ENCODE results near the gene EXOC7. TPM values are rescaled to one million over a fixed set of nuclear protein-coding genes. Genes with fewer than 3 reads are reported as not detected.

Gene EXOC7
- polyA plus RNA-seq, 3 donors = 30.7 to 86.5 (median 42.4) TPM

DNA sequence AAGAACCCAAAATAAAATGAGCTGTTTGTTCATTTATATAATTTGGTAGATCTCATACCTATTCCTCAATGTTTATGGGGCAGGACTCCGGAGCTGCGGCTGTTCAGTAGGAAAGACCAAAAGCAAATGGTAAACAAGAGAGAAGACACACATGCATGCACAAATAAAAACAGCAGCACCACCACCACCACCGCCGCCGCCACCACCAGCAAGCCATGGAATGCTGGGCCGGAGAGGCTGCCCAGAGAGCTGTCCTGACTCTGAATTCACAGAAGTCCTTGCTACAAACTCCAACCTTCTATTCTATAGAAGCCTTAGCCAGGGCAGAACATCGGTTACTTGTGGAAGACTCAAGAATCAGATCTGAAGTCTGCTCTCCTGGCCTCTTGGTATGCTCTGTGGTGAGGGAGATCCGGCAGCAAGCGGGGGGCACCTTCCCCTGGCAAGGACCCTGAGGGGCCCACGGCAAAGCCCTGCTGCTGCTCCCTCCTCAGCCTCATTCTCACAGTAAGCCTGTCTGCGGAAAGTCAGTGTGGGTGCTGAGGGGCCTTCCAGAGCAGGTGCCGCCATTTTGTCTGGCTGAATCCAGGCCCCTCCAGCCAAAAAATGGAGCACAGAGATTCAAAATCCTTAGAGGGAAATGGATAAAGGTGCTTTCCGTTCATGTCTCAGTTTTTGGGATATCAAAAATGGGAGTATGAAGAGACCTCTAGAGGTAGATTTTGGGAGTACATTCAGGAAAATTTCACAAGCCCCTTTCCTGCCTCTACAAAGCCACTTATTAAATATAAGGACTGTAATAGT lies 43.8 kb upstream of the EXOC7 start:
- peaks cover 1 to 8% (median 3%) of the 10 kb centered on the region in 3 donors for H3K27me3 Mint-ChIP-seq (ENCODE audit: low read depth in 3 of 3)

DNA sequence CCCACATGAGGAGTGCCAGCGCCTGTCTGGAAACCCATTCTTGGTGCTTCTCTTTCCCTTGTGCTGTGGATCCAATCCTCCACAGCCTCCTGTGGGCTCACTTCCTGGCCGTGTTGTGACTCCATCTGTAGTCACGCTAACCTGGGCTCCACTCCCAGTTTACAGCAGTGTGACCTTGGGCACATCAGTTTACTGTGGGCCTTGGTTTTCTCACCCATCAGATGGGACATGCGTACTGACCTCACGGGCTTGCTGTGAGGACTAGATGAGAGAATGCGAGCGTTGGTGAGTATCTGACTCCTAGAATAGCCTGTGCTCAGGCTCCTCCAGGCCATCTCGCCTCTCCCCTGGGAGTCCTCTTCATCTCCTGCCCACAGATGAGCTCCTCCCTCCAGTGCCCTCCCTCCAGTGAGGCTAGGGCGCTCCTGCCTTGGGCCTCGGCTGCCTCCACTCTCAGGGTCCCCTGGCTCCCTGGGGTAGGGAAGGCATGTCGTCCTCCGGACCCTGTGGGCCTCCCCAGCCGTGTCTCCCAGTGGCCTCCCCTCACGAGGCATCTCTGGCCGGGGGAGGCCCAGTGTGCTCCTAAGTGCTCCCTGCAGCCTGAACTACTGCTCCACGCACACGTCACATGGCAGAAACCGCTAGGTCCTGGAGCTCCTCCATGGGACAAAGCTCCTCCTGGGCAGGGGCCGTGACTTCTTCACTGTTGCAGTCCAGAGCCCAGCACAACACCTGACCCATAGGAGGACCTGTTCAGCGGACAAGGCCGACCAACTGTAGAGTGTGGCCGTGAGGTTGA lies 42.7 kb upstream of the EXOC7 start:
- Histone ChIP-seq H4K20me1 (ENCODE audit: insufficient read depth, low read length) (no peaks in the 10 kb centered on the region), H3K9ac (ENCODE audit: insufficient read depth, low read length, poor library complexity, severe bottlenecking) (peak overlapping the region; percentile 41), H3K4me2 (replicated peaks; ENCODE audit: extremely low read depth, low read length, poor library complexity, severe bottlenecking) (peak overlapping the region; percentile 64), H3K9me3 (replicated peaks in 1 of 2; ENCODE audit: control insufficient read depth in 1 of 2, insufficient read depth in 1 of 2, low read length in 2 of 2) (no peaks in the 10 kb centered on the region), H3K4me3 (replicated peaks in 1 of 3; ENCODE audit: low read depth in 2 of 3, low read length in 3 of 3) (peak overlapping the region in 1 of 3 experiments; percentile 61), H3K36me3 (replicated peaks in 1 of 2; ENCODE audit: control insufficient read depth in 1 of 2, insufficient read depth in 2 of 2, low read length in 2 of 2) (no peaks in the 10 kb centered on the region), H3K27ac (ENCODE audit: low read depth in 1 of 2, low read length in 2 of 2) (no peak overlapping the region), H3K27me3 (ENCODE audit: control insufficient read depth in 2 of 2, insufficient read depth in 2 of 2, low read length in 2 of 2) (peaks cover 0 to 10% of the 10 kb centered on the region in 2 donors), H3K79me2 (ENCODE audit: insufficient read depth, low read length) (no peaks in the 10 kb centered on the region), H3K4me1 (ENCODE audit: control insufficient read depth in 1 of 2, insufficient read depth in 2 of 2, low read length in 2 of 2) (peaks cover 39 to 44% of the 10 kb centered on the region in 2 donors), H2AFZ (ENCODE audit: insufficient read depth, low read depth, low read length, poor library complexity, severe bottlenecking) (peak overlapping the region; percentile 79)
- Mint-ChIP-seq H3K4me1 (peaks cover 50% of the 10 kb centered on the region), H3K27me3 (ENCODE audit: low read depth in 3 of 3) (peaks cover 9 to 19% (median 14%) of the 10 kb centered on the region in 3 donors), H3K27ac (peak overlapping the region in 3 of 7 donors; percentile 9 to 65 (median 20)), H3K9me3 (peaks cover 0 to 2% (median 0%) of the 10 kb centered on the region in 7 donors), H3K4me3 (peak overlapping the region in 1 of 2 donors; percentile 85), H3K36me3 (peaks cover 0 to 6% of the 10 kb centered on the region in 2 donors)
- WGBS (ENCODE audit: insufficient coverage) = 92% methylated on average over 18 of the region's 22 CpGs
- no peak for DNase-seq
- intact Hi-C loops (cut with micrococcal nuclease) = no loop called here
- TF ChIP-seq, protein P1, sequence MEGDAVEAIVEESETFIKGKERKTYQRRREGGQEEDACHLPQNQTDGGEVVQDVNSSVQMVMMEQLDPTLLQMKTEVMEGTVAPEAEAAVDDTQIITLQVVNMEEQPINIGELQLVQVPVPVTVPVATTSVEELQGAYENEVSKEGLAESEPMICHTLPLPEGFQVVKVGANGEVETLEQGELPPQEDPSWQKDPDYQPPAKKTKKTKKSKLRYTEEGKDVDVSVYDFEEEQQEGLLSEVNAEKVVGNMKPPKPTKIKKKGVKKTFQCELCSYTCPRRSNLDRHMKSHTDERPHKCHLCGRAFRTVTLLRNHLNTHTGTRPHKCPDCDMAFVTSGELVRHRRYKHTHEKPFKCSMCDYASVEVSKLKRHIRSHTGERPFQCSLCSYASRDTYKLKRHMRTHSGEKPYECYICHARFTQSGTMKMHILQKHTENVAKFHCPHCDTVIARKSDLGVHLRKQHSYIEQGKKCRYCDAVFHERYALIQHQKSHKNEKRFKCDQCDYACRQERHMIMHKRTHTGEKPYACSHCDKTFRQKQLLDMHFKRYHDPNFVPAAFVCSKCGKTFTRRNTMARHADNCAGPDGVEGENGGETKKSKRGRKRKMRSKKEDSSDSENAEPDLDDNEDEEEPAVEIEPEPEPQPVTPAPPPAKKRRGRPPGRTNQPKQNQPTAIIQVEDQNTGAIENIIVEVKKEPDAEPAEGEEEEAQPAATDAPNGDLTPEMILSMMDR (IDR thresholded peaks at IDR 0.05) = no peak

More for the DNA sequence above, 43.8 kb upstream of the EXOC7 start:
- no peak overlapping the region for H3K27ac Mint-ChIP-seq
- no peak overlapping the region for H3K27ac ChIP-seq (ENCODE audit: low read depth in 1 of 2, low read length in 2 of 2)
- no peaks in the 10 kb centered on the region for H3K36me3 ChIP-seq (replicated peaks in 1 of 2; ENCODE audit: control insufficient read depth in 1 of 2, insufficient read depth in 2 of 2, low read length in 2 of 2)
- TF ChIP-seq, protein P1 (IDR thresholded peaks at IDR 0.05) = peak; percentile 59
- peaks cover 0 to 3% of the 10 kb centered on the region in 2 donors for H3K36me3 Mint-ChIP-seq
- H3K9me3 Mint-ChIP-seq = peaks cover 0 to 2% (median 0%) of the 10 kb centered on the region in 7 donors
- no peaks in the 10 kb centered on the region for H3K9me3 ChIP-seq (replicated peaks in 1 of 2; ENCODE audit: control insufficient read depth in 1 of 2, insufficient read depth in 1 of 2, low read length in 2 of 2)
- H3K79me2 ChIP-seq (ENCODE audit: insufficient read depth, low read length) = no peaks in the 10 kb centered on the region
- no peak overlapping the region for H3K4me3 Mint-ChIP-seq
- no peak overlapping the region for H3K4me2 ChIP-seq (replicated peaks; ENCODE audit: extremely low read depth, low read length, poor library complexity, severe bottlenecking)
- H3K4me3 ChIP-seq (replicated peaks in 1 of 3; ENCODE audit: low read depth in 2 of 3, low read length in 3 of 3) = no peak overlapping the region
- H3K27me3 ChIP-seq (ENCODE audit: control insufficient read depth in 2 of 2, insufficient read depth in 2 of 2, low read length in 2 of 2) = no peaks in the 10 kb centered on the region
- DNase-seq = peak in 1 of 3 donors; percentile 12
- 83% methylated on average over 1 of the region's 13 CpGs for WGBS (ENCODE audit: insufficient coverage)
- H4K20me1 ChIP-seq (ENCODE audit: insufficient read depth, low read length) = no peaks in the 10 kb centered on the region
- no peak overlapping the region for H2AFZ ChIP-seq (ENCODE audit: insufficient read depth, low read depth, low read length, poor library complexity, severe bottlenecking)
- intact Hi-C loops (cut with micrococcal nuclease) = no loop called here
- H3K4me1 Mint-ChIP-seq = peaks cover 40% of the 10 kb centered on the region
- no peak overlapping the region for H3K9ac ChIP-seq (ENCODE audit: insufficient read depth, low read length, poor library complexity, severe bottlenecking)
- peaks cover 33 to 36% of the 10 kb centered on the region in 2 donors for H3K4me1 ChIP-seq (ENCODE audit: control insufficient read depth in 1 of 2, insufficient read depth in 2 of 2, low read length in 2 of 2)
